Amniotic epithelial cell (primary cell): Measurements from ENCODE around the gene TACO1.

Experiments used
- DNase-seq: peaks from one replicate; pipeline ENCODE4 v3.0.0-alpha.2; 2010; ENCODE audit warnings: low read depth

Gene TACO1

DNA sequence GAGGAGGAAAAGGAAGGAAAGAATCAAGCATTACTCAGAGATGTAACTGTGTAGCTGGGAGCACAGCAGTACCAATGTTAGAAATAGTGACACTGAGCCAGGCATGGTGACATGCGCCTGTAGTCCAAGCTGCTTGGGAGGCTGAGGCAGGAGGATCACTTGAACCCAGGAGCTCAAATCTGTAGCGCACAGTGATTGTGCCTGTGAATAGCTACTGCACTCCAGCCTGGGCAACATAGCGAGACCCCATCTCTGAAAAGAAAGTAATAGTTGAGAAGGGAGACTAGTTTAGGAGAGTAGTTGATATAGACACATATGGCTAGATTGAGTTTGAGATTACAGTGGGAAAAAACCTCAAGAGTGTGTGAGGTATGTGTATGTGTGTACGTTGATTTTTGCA lies 39.3 kb downstream of the TACO1 start:
- DNase-seq, result no peak

DNA sequence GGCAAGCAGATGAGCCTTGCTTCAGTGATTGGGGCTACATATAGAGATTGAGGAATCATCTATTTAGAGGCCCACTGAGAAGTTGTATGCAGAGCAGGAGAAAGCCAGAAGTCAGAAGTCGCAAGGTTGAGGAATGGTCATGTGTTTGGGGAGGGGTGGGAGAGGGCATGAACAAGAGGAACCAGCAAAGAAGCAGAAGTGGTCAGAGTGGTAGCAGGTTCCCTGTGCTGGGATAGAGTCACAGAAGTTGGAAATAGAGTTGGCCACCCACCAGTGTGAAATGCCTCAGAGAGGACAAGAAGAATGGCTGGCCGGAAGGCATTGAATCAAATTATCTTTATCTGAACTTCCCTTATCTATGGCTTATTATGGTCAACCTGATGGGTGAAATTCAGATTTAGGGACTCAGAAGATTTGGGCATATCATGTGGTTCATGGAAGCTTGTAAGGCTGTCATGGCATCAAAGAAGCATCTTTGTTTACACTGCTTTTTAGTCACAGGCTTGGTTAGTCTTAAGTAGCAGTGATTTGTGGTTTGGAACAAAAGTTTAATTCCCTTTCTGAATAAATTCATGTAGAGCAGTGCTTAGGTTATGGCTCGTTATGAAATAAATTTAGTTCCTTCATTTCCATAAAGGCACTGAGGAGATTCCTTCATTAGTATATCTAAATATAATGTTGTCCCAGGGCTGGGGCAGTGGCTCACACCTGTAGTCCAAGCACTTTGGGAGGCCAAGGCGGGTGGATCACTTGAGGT lies 41.2 kb downstream of the TACO1 start:
- no peak for DNase-seq

DNA sequence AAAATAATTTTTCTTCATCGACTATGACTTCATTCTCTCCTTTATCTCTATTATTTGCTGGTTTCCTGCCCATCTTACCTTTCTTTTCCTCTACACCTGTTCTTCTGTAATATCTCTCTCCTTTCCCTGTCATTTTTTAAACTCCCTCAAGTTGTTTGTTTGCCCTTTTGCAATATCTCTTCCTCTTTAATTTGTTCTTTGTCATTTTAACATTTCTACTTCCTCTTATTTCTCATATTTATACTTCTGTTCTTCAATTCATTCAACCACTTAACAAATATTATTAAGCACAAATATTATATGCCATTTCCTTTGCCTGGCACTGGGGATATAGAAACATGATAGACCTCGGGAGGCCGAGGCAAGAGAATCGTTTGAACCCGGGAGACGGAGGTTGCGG lies 44.2 kb downstream of the TACO1 start:
- no peak for DNase-seq

DNA sequence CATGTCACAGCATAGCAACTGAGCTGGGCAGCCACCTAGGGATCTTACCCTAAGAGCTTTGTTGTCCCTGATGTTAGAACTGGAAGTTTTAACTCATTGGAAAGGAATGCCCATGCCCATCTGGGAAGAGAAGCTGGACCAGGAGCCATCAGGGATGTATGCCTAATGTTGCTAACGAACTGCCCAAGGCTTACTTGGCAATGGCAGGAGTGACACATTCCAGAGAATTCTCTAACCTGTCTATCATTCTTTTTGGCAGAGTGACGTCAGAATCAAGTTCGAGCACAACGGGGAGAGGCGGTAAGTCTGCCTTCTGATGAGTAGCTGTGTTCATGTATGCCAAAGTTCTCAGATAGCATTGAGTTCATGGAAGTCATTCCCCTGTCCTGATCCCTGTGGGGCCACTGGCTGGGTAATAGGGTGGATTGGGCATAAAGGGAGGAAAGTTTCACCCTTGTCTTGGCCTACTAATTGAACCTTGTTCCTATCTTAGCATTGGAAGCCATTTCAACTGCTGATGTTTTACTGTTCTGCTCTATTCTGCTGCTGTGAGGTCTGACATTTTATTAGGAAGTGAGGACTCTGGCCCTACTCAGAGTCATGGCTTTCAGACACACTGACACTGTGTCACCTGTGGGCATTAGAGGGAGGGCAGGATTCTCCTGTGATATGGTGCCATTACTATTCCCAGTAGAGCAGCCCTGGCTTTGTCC lies 45.2 kb downstream of the TACO1 start:
- DNase-seq, result no peak

- no peak for DNase-seq
These were observed 45.8 kb downstream of the TACO1 start for GRCh38 chr17:63646488-63646806.

GRCh38 chr17:63647065-63647725 lies 46.5 kb downstream of the TACO1 start:
- DNase-seq, result peak; percentile 92

DNA sequence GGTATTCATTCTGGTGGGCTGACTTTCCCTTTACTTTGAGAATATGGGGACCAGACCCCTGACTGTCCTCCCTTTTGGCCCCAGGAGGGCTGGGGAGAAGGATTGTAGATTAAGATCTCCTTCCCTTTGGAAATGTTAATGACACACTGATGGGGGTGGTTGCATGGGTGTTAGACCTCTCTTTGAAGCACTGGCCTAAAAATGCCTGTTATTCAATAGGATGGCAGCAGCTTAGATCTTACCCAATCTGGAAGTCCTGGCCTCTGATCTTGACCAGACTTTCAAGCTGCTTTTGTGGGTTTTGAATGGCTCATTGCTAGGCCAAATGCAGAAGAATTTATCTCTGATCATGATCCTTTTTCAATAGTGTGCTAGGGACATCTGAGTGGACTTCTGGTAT lies 47.2 kb downstream of the TACO1 start:
- DNase-seq, result peak; percentile 60

- no peak for DNase-seq
These were observed 49.1 kb downstream of the TACO1 start for GRCh38 chr17:63649813-63650212.

DNA sequence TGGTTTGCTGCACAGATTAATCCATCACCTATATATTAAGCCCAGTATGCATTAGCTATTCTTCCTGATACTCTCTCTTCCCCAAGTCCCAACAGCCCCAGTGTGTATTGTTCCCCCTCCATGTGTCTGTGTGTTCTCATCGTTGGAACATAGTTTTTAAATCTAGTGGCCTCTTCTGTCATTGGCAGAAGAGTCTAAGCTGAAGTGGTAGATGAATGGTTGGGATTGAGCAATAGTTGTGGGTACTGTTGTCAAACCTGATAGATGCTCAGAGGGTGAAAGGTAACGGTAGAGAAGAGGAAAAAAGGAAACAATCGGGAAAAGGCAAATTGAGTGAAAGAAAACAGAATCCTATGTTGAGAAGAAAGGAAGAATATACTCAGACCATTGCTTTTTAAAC lies 51.4 kb downstream of the TACO1 start:
- DNase-seq, result peak; percentile 54

DNA sequence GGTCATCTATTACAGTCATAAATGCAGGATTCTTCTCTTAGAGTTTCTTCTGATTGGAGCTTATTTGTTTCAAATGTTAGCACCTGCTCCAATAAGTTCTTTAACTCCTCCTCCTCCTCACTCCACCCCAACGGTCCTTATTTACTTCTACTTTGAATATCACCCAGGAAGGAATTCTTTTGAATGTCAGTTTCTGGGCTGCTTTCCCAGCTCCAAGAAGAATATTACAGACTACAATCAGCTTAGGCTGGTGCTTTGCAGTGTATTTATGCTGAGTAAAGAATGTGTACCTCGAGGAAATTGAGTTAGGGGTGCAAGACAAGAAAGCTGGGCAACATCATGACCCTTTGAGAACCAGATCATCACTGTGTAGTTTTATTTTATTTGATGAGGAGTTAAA lies 52.4 kb downstream of the TACO1 start:
- DNase-seq, result peak; percentile 30

GRCh38 chr17:63657786-63658185 lies 57.1 kb downstream of the TACO1 start:
- DNase-seq, result no peak
